HEK293 (cell line): ENCODE results near the gene TLE6.

Experiments
- CTCF ChIA-PET: fragments of 350-600 bp; formaldehyde crosslinking; extraction: SDS; loops from one replicate; lab custom pipeline; 2021; ENCODE audit warnings: antibody characterized with exemption; lab: Yijun Ruan, JAX
- POLR2A ChIA-PET: fragments of 300-600 bp; formaldehyde crosslinking; extraction: SDS; loops from one replicate; lab custom pipeline; 2020; ENCODE audit warnings: antibody characterized with exemption, inconsistent platforms; lab: Yijun Ruan, JAX
- H3K27ac ChIP-seq: fragments of 200-500 bp; sonication (Bioruptor generic); 2 replicates; pipeline ENCODE4 v1.5.1; 2014; ENCODE audit warnings: low read depth, low read length, control low read depth, inconsistent platforms; ENCODE audit errors: extremely low read depth
- H3K36me3 ChIP-seq, 2 experiments: fragments of 200-500 bp in 1 of 2; sonication (Bioruptor generic) in 1 of 2; 1 replicate in 1 of 2; 2 replicates in 1 of 2; pipeline ENCODE4 v1.5.1; 2014 to 2017; ENCODE audit warnings: inconsistent platforms in 2 of 2, low read length in 2 of 2; ENCODE audit not compliant: control insufficient read depth in 2 of 2, insufficient read depth in 1 of 2
- H3K4me1 ChIP-seq: fragments of 200-500 bp; sonication (Bioruptor generic); 2 replicates; pipeline ENCODE4 v1.5.1; 2014; ENCODE audit warnings: mild to moderate bottlenecking, low read length, inconsistent platforms; ENCODE audit not compliant: control insufficient read depth, insufficient read depth
- H3K4me3 ChIP-seq: 2 replicates; pipeline ENCODE4 v1.5.1; 2011; ENCODE audit warnings: low read depth, mild to moderate bottlenecking, control low read depth, low read length, moderate library complexity
- H3K9me3 ChIP-seq: fragments of 200-500 bp; sonication (Bioruptor generic); 2 replicates; pipeline ENCODE4 v1.5.1; 2014; ENCODE audit warnings: low read depth, low read length, inconsistent platforms; ENCODE audit not compliant: control insufficient read depth, insufficient read depth
- BCL11A ChIP-seq: fragments of 450-650 bp; formaldehyde crosslinking; IDR thresholded peaks from 2 replicates; pipeline ENCODE4 v1.5.1; 2016; ENCODE audit warnings: low read depth, missing biosample characterization, missing genetic modification characterization
- BCL11B ChIP-seq: fragments of 450-650 bp; formaldehyde crosslinking; IDR thresholded peaks from 2 replicates; pipeline ENCODE4 v1.5.1; 2016; ENCODE audit warnings: low read depth, missing biosample characterization, missing genetic modification characterization
- KLF8 ChIP-seq: fragments of 450-650 bp; formaldehyde crosslinking; IDR thresholded peaks from 2 replicates; pipeline ENCODE4 v1.5.1; 2016; ENCODE audit warnings: missing biosample characterization, missing genetic modification characterization
- RBAK ChIP-seq: fragments of 450-650 bp; formaldehyde crosslinking; IDR thresholded peaks from 2 replicates; pipeline ENCODE4 v1.5.1; 2016; ENCODE audit warnings: missing biosample characterization, missing genetic modification characterization
- WT1 ChIP-seq: fragments of 450-650 bp; formaldehyde crosslinking; IDR thresholded peaks from 2 replicates; pipeline ENCODE4 v1.5.1; 2016; ENCODE audit warnings: missing biosample characterization, missing genetic modification characterization
- ZBTB17 ChIP-seq: fragments of 450-650 bp; formaldehyde crosslinking; IDR thresholded peaks from 2 replicates; pipeline ENCODE4 v1.5.1; 2016; ENCODE audit warnings: missing biosample characterization, missing genetic modification characterization
- ZEB2 ChIP-seq: fragments of 450-650 bp; formaldehyde crosslinking; IDR thresholded peaks from 2 replicates; pipeline ENCODE4 v1.5.1; 2016; ENCODE audit warnings: missing biosample characterization, missing genetic modification characterization
- ZFHX2 ChIP-seq: fragments of 450-650 bp; formaldehyde crosslinking; conservative IDR thresholded peaks from 2 replicates; pipeline ENCODE4 v1.5.1; 2016; ENCODE audit warnings: missing biosample characterization, missing genetic modification characterization
- ZFP37 ChIP-seq: fragments of 450-650 bp; formaldehyde crosslinking; IDR thresholded peaks from 2 replicates; pipeline ENCODE4 v1.5.1; 2016; ENCODE audit warnings: missing biosample characterization, missing genetic modification characterization
- ZNF2 ChIP-seq: fragments of 450-650 bp; formaldehyde crosslinking; IDR thresholded peaks from 2 replicates; pipeline ENCODE4 v1.5.1; 2016; ENCODE audit warnings: missing biosample characterization, missing genetic modification characterization
- ZNF23 ChIP-seq: fragments of 450-650 bp; formaldehyde crosslinking; IDR thresholded peaks from 2 replicates; pipeline ENCODE4 v1.5.1; 2016; ENCODE audit warnings: missing biosample characterization, missing genetic modification characterization, borderline replicate concordance
- ZNF311 ChIP-seq: fragments of 450-650 bp; formaldehyde crosslinking; IDR thresholded peaks from 2 replicates; pipeline ENCODE4 v1.5.1; 2017; ENCODE audit warnings: missing biosample characterization, missing genetic modification characterization, borderline replicate concordance
- ZNF404 ChIP-seq: fragments of 450-650 bp; formaldehyde crosslinking; IDR thresholded peaks from 2 replicates; pipeline ENCODE4 v1.5.1; 2017; ENCODE audit warnings: missing biosample characterization, missing genetic modification characterization
- ZNF416 ChIP-seq: fragments of 450-650 bp; formaldehyde crosslinking; IDR thresholded peaks from 2 replicates; pipeline ENCODE4 v1.5.1; 2016; ENCODE audit warnings: missing biosample characterization, missing genetic modification characterization
- ZNF544 ChIP-seq: fragments of 450-650 bp; formaldehyde crosslinking; IDR thresholded peaks from 2 replicates; pipeline ENCODE4 v1.5.0; 2017; ENCODE audit warnings: missing biosample characterization, missing genetic modification characterization
- ZNF549 ChIP-seq: fragments of 450-650 bp; IDR thresholded peaks from 2 replicates; pipeline ENCODE4 v1.5.1; 2018; ENCODE audit warnings: missing biosample characterization, missing genetic modification characterization, mild to moderate bottlenecking, inconsistent platforms, moderate library complexity
- ZNF585B ChIP-seq: fragments of 450-650 bp; formaldehyde crosslinking; IDR thresholded peaks from 2 replicates; pipeline ENCODE4 v1.5.1; 2016; ENCODE audit warnings: missing biosample characterization, missing genetic modification characterization
- ZNF624 ChIP-seq: fragments of 450-650 bp; formaldehyde crosslinking; IDR thresholded peaks from 2 replicates; pipeline ENCODE4 v1.5.1; 2017; ENCODE audit warnings: missing biosample characterization, missing genetic modification characterization
- ZNF658 ChIP-seq: fragments of 450-650 bp; formaldehyde crosslinking; IDR thresholded peaks from 2 replicates; pipeline ENCODE4; 2016; ENCODE audit warnings: missing biosample characterization, missing genetic modification characterization
- ZNF670 ChIP-seq: fragments of 450-650 bp; formaldehyde crosslinking; IDR thresholded peaks from 2 replicates; pipeline ENCODE4 v1.5.1; 2016; ENCODE audit warnings: missing biosample characterization, missing genetic modification characterization, low read depth
- ZNF677 ChIP-seq: fragments of 450-650 bp; IDR thresholded peaks from 2 replicates; pipeline ENCODE4 v1.5.0; 2018; ENCODE audit warnings: missing biosample characterization, mild to moderate bottlenecking, missing genetic modification characterization, moderate library complexity
- ZNF768 ChIP-seq: fragments of 450-650 bp; formaldehyde crosslinking; IDR thresholded peaks from 2 replicates; pipeline ENCODE4 v1.5.1; 2018; ENCODE audit warnings: missing biosample characterization, mild to moderate bottlenecking, missing genetic modification characterization
- ZNF792 ChIP-seq: fragments of 450-650 bp; formaldehyde crosslinking; IDR thresholded peaks from 2 replicates; pipeline ENCODE4 v1.5.1; 2016; ENCODE audit warnings: missing biosample characterization, missing genetic modification characterization
- TF ChIP-seq, protein P1 (sequence below): fragments of 450-650 bp; formaldehyde crosslinking; IDR thresholded peaks from 2 replicates; pipeline ENCODE4 v1.5.1; 2016; ENCODE audit warnings: missing biosample characterization, missing genetic modification characterization
- TF ChIP-seq, protein P2 (sequence below): fragments of 450-650 bp; formaldehyde crosslinking; IDR thresholded peaks from 2 replicates; pipeline ENCODE4 v1.5.1; 2017; ENCODE audit warnings: missing biosample characterization, missing genetic modification characterization
- TF ChIP-seq, protein P3 (sequence below): fragments of 450-650 bp; formaldehyde crosslinking; IDR thresholded peaks from 2 replicates; pipeline ENCODE4 v1.5.1; 2016; ENCODE audit warnings: missing biosample characterization, missing genetic modification characterization
- TF ChIP-seq, protein P4 (sequence below): fragments of 450-650 bp; formaldehyde crosslinking; IDR thresholded peaks from 2 replicates; pipeline ENCODE4 v1.5.1; 2017; ENCODE audit warnings: missing biosample characterization, missing genetic modification characterization
- TF ChIP-seq, protein P5 (sequence below): fragments of 450-650 bp; formaldehyde crosslinking; IDR thresholded peaks from 2 replicates; pipeline ENCODE4 v1.5.1; 2016; ENCODE audit warnings: missing biosample characterization, missing genetic modification characterization

The TLE6 gene

DNA sequence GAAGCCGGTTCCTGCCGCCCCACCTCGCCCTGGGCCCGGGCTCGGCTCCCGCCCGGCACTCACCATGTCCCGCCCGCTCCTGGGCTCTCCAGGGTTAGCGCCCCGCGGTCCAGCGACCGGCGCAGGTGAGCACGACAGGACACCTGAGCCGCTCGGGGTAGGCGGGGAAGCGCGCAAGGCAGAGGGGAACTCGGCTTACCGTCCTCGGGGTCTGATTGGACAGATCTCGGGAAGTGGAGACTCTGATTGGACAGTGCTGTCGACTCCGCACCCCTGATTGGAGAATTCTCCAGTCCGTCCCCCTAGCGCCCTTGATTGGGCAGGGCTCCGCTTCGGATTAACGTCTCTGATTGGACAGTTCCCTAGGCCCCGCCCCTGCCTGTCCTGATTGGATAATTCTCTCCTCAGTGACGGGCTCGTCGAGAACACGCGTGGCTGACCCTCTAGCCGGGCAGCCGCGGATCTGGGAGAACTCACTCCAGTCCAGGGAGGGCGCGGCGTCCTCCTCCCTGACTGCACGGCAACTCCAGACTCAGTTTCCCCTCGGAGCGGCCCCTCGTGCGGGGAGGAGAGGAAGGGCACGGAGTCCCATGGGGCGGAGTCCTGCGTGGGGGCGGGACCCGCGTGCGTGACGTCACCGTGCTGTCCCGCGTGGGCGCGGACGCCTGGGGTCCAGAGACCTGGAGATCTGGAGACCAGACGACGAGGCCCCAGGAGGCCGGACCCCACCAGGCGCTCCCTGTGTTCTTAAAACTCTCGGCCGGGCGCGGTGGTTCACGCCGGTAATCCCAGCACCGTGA is 32.4 kb upstream of the TLE6 start, which contains the start of gene ZNF77 (continued):
- peak; percentile 43; the same call in 1 of the 2 replicates for TF ChIP-seq WT1 (tag by site-specific recombination)
- no peak for TF ChIP-seq ZNF544 (tag by site-specific recombination)
- TF ChIP-seq BCL11A (tag by site-specific recombination), result peak; percentile 80; the same call in 1 of the 2 replicates
- TF ChIP-seq, protein P1, sequence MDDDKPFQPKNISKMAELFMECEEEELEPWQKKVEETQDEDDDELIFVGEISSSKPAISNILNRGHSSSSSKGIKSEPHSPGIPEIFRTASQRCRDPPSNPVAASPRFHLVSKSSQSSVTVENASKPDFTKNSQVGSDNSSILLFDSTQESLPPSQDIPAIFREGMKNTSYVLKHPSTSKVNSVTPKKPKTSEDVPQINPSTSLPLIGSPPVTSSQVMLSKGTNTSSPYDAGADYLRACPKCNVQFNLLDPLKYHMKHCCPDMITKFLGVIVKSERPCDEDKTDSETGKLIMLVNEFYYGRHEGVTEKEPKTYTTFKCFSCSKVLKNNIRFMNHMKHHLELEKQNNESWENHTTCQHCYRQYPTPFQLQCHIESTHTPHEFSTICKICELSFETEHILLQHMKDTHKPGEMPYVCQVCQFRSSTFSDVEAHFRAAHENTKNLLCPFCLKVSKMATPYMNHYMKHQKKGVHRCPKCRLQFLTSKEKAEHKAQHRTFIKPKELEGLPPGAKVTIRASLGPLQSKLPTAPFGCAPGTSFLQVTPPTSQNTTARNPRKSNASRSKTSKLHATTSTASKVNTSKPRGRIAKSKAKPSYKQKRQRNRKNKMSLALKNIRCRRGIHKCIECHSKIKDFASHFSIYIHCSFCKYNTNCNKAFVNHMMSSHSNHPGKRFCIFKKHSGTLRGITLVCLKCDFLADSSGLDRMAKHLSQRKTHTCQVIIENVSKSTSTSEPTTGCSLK (tag by site-specific recombination), result no peak
- no peak; the same call in 1 of the 2 replicates for TF ChIP-seq ZNF792
- no peak for TF ChIP-seq ZNF768 (tag by site-specific recombination)
- no peak for TF ChIP-seq ZNF416
- TF ChIP-seq RBAK (tag by site-specific recombination), result no peak
- TF ChIP-seq ZEB2 (tag by site-specific recombination), result peak; percentile 97
- TF ChIP-seq, protein P2, sequence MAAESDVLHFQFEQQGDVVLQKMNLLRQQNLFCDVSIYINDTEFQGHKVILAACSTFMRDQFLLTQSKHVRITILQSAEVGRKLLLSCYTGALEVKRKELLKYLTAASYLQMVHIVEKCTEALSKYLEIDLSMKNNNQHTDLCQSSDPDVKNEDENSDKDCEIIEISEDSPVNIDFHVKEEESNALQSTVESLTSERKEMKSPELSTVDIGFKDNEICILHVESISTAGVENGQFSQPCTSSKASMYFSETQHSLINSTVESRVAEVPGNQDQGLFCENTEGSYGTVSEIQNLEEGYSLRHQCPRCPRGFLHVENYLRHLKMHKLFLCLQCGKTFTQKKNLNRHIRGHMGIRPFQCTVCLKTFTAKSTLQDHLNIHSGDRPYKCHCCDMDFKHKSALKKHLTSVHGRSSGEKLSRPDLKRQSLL (tag by site-specific recombination), result no peak
- TF ChIP-seq, protein P3, sequence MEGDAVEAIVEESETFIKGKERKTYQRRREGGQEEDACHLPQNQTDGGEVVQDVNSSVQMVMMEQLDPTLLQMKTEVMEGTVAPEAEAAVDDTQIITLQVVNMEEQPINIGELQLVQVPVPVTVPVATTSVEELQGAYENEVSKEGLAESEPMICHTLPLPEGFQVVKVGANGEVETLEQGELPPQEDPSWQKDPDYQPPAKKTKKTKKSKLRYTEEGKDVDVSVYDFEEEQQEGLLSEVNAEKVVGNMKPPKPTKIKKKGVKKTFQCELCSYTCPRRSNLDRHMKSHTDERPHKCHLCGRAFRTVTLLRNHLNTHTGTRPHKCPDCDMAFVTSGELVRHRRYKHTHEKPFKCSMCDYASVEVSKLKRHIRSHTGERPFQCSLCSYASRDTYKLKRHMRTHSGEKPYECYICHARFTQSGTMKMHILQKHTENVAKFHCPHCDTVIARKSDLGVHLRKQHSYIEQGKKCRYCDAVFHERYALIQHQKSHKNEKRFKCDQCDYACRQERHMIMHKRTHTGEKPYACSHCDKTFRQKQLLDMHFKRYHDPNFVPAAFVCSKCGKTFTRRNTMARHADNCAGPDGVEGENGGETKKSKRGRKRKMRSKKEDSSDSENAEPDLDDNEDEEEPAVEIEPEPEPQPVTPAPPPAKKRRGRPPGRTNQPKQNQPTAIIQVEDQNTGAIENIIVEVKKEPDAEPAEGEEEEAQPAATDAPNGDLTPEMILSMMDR (tag by site-specific recombination), result no peak
- no peak for TF ChIP-seq ZNF585B (tag by site-specific recombination)
- TF ChIP-seq ZNF670 (tag by site-specific recombination), result no peak

DNA sequence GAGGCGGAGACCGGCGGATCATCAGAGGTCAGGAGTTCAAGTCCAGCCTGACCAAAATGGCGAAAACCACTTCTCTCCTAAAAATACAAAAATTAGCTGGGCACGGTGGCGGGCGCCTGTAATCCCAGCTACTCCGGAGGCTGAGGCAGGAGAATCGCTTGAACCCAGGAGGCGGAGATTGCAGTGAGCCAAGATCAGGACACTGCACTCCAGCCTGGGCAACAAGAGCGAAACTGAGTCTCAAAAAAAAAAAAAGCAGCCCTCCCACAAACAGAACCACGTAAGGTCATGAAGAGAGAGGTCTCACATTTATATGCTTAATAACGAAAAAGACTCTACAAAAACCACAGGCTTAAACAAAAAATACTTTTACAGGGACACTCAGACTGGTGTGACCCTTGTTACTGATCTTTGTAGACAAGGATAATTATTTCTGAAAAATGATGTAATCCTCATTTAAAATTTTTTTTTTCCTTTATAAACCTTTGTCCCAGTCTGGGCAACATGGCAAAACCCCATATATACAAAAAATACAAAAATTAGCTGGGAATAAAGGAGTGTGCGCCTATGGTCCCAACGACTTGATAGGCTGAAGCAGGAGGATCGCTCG is 31.7 kb upstream of the TLE6 start:
- Histone ChIP-seq H3K4me3 (peak overlapping the region; percentile 92), H3K27ac (peak overlapping the region; percentile 55; the same call in 1 of the 2 replicates), H3K36me3 (no peaks in the 10 kb centered on the region; a peak in 1 of 3 replicates), H3K4me1 (peaks cover 4% of the 10 kb centered on the region; the same call in 1 of the 2 replicates), H3K9me3 (no peaks in the 10 kb centered on the region)
- POLR2A ChIA-PET, result no interaction called here
- CTCF ChIA-PET, result interaction anchor here (1.9 kb wide), 1 partner anchor 16 kb away, joined by 7 read pairs; no protein-coding TSS in a partner anchor
- TF ChIP-seq BCL11B (no peak; the same call in 1 of the 2 replicates), KLF8 (tag by site-specific recombination) (peak; percentile 1; the same call in 1 of the 2 replicates), ZNF677 (tag by site-specific recombination) (no peak), ZBTB17 (tag by site-specific recombination) (peak; percentile 67; the same call in 1 of the 2 replicates), ZNF404 (tag by site-specific recombination) (no peak), ZNF311 (tag by site-specific recombination) (no peak), ZNF624 (tag by site-specific recombination) (no peak), ZNF549 (tag by site-specific recombination) (no peak), ZFHX2 (tag by site-specific recombination) (peak; percentile 37; the same call in 1 of the 2 replicates), ZNF23 (tag by site-specific recombination) (no peak), ZFP37 (tag by site-specific recombination) (no peak), RBAK (tag by site-specific recombination) (no peak), ZNF2 (no peak), ZNF658 (no peak)
- TF ChIP-seq, protein P4, sequence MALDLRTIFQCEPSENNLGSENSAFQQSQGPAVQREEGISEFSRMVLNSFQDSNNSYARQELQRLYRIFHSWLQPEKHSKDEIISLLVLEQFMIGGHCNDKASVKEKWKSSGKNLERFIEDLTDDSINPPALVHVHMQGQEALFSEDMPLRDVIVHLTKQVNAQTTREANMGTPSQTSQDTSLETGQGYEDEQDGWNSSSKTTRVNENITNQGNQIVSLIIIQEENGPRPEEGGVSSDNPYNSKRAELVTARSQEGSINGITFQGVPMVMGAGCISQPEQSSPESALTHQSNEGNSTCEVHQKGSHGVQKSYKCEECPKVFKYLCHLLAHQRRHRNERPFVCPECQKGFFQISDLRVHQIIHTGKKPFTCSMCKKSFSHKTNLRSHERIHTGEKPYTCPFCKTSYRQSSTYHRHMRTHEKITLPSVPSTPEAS (tag by site-specific recombination), result 0 out of 2 replicates have a peak, but pooled peaks have one; percentile 3
- TF ChIP-seq, protein P5, sequence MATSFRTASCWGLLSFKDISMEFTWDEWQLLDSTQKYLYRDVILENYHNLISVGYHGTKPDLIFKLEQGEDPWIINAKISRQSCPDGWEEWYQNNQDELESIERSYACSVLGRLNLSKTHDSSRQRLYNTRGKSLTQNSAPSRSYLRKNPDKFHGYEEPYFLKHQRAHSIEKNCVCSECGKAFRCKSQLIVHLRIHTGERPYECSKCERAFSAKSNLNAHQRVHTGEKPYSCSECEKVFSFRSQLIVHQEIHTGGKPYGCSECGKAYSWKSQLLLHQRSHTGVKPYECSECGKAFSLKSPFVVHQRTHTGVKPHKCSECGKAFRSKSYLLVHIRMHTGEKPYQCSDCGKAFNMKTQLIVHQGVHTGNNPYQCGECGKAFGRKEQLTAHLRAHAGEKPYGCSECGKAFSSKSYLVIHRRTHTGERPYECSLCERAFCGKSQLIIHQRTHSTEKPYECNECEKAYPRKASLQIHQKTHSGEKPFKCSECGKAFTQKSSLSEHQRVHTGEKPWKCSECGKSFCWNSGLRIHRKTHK, result no peak
